Keratinocyte (primary cell): ENCODE data around the gene LIMA1.

Experiments used
- EZH2 ChIP-seq: IDR thresholded peaks from one replicate; pipeline ENCODE4 v1.6.1; 2012; ENCODE audit warnings: inconsistent platforms, mild to moderate bottlenecking, low read length, moderate library complexity
- TF ChIP-seq, protein P1 (sequence below), 3 experiments: IDR thresholded peaks in 1 of 3; conservative IDR thresholded peaks in 1 of 3; optimal IDR thresholded peaks in 1 of 3; 2 replicates in 2 of 3; 3 replicates in 1 of 3; pipeline versions ENCODE3 to v1.5.1; 2011; ENCODE audit warnings: low read length in 3 of 3, mild to moderate bottlenecking in 3 of 3, moderate library complexity in 2 of 3, control low read depth in 1 of 3, inconsistent platforms in 1 of 3; ENCODE audit not compliant: insufficient read depth in 2 of 3; ENCODE audit errors: extremely low read depth in 1 of 3

DNA sequence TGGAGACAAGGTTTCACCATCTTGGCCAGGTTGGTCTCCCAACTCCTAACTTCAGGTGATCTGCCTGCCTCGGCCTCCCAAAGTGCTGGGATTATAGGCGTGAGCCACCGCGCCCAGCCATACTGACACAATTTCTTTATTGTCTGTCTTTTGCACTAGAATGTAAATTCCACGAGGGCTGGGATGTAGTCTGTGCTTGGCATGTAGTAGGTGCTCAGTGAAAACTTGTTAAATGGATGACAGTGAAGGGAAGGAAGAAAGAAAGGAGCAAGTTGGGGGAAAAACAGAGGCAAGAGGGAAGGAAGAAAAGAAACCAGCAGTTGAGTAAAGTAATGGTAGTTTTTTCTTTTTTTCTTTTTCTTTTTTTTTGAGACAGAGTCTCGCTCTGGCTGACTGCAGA lies 53.1 kb downstream of the LIMA1 start:
- TF ChIP-seq EZH2, result no peak
- TF ChIP-seq, protein P1, sequence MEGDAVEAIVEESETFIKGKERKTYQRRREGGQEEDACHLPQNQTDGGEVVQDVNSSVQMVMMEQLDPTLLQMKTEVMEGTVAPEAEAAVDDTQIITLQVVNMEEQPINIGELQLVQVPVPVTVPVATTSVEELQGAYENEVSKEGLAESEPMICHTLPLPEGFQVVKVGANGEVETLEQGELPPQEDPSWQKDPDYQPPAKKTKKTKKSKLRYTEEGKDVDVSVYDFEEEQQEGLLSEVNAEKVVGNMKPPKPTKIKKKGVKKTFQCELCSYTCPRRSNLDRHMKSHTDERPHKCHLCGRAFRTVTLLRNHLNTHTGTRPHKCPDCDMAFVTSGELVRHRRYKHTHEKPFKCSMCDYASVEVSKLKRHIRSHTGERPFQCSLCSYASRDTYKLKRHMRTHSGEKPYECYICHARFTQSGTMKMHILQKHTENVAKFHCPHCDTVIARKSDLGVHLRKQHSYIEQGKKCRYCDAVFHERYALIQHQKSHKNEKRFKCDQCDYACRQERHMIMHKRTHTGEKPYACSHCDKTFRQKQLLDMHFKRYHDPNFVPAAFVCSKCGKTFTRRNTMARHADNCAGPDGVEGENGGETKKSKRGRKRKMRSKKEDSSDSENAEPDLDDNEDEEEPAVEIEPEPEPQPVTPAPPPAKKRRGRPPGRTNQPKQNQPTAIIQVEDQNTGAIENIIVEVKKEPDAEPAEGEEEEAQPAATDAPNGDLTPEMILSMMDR (optimal IDR thresholded peaks at IDR 0.05 in 1 of 3, IDR thresholded peaks at IDR 0.05 in 1 of 3, conservative IDR thresholded peaks at IDR 0.05 in 1 of 3; ENCODE audit: extremely low read depth in 1 of 3, insufficient read depth in 2 of 3, low read length in 3 of 3), result no peak
